ENCODE results near the gene ITPR1. TPM values are rescaled to one million over a fixed set of nuclear protein-coding genes. Genes with fewer than 3 reads are reported as not detected.

Gene ITPR1
- total and polyA plus RNA-seq, 2 experiments from 2014 or later, result 6.8 to 21.0 TPM

GRCh38 chr3:4856986-4857385 is 363.8 kb downstream of the ITPR1 start:
- Histone ChIP-seq H3F3A (replicated peaks; ENCODE audit: low read depth) (no peaks in the 10 kb centered on the region), H3K27me3 (ENCODE audit: insufficient read depth) (no peaks in the 10 kb centered on the region), H3K27ac (ENCODE audit: low read depth) (no peak overlapping the region), H3K4me3 (no peak overlapping the region), H3K4me2 (no peak overlapping the region), H3K79me2 (replicated peaks; ENCODE audit: insufficient read depth) (no peaks in the 10 kb centered on the region), H4K20me1 (replicated peaks; ENCODE audit: insufficient read depth) (no peaks in the 10 kb centered on the region), H3K36me3 (ENCODE audit: insufficient read depth) (no peaks in the 10 kb centered on the region), H3K9me2 (ENCODE audit: insufficient read depth) (no peaks in the 10 kb centered on the region), H2AFZ (no peak overlapping the region), H3K4me1 (ENCODE audit: insufficient read depth) (no peaks in the 10 kb centered on the region)
- DNase-seq (ENCODE audit: low spot score), result no peak
- no peak for TF ChIP-seq EZH2phosphoT487 (IDR thresholded peaks at IDR 0.05; ENCODE audit: unreplicated experiment)
- no peak for TF ChIP-seq CTCF (conservative IDR thresholded peaks at IDR 0.05; ENCODE audit: low read depth in 2 of 2)
- TF ChIP-seq NANOG (IDR thresholded peaks at IDR 0.05; ENCODE audit: borderline replicate concordance), result no peak
- TF ChIP-seq REST (IDR thresholded peaks at IDR 0.05; ENCODE audit: unreplicated experiment), result no peak
- no peak for TF ChIP-seq ETS1 (IDR thresholded peaks at IDR 0.05)
- TF ChIP-seq ZNF114 (CRISPR knock-in tag; IDR thresholded peaks at IDR 0.05), result no peak
- TF ChIP-seq CREB1 (CRISPR knock-in tag; IDR thresholded peaks at IDR 0.05; ENCODE audit: low read depth), result no peak
- no peak for TF ChIP-seq POLR2AphosphoS5 (IDR thresholded peaks at IDR 0.05; ENCODE audit: low read depth)
- no peak overlapping the region for H3K4me3 Mint-ChIP-seq
- H3K27me3 Mint-ChIP-seq (ENCODE audit: insufficient read depth, low read depth, poor library complexity), result no peaks in the 10 kb centered on the region
- H3K27ac Mint-ChIP-seq, result no peak overlapping the region
- peaks cover 8% of the 10 kb centered on the region for H3K9me3 Mint-ChIP-seq
- no peaks in the 10 kb centered on the region for H3K4me1 Mint-ChIP-seq
- peaks cover 9% of the 10 kb centered on the region; the same call in 1 of the 3 replicates for H3K36me3 Mint-ChIP-seq (ENCODE audit: low read depth)
- ATAC-seq, result no peak

GRCh38 chr3:4859788-4860187 is 366.6 kb downstream of the ITPR1 start:
- Histone ChIP-seq H3K4me2 (no peak overlapping the region), H3K27ac (ENCODE audit: low read depth) (no peak overlapping the region), H3K79me2 (replicated peaks; ENCODE audit: insufficient read depth) (no peaks in the 10 kb centered on the region), H4K20me1 (replicated peaks; ENCODE audit: insufficient read depth) (no peaks in the 10 kb centered on the region), H3K4me1 (ENCODE audit: insufficient read depth) (no peaks in the 10 kb centered on the region), H3K9me2 (ENCODE audit: insufficient read depth) (no peaks in the 10 kb centered on the region), H2AFZ (no peak overlapping the region), H3F3A (replicated peaks; ENCODE audit: low read depth) (no peaks in the 10 kb centered on the region), H3K36me3 (ENCODE audit: insufficient read depth) (no peaks in the 10 kb centered on the region), H3K4me3 (no peak overlapping the region), H3K27me3 (ENCODE audit: insufficient read depth) (no peaks in the 10 kb centered on the region)
- no peak for DNase-seq (ENCODE audit: low spot score)
- Mint-ChIP-seq H3K4me1 (no peaks in the 10 kb centered on the region), H3K36me3 (ENCODE audit: low read depth) (peaks cover 9% of the 10 kb centered on the region; the same call in 1 of the 3 replicates), H3K4me3 (no peak overlapping the region), H3K9me3 (peaks cover 10% of the 10 kb centered on the region), H3K27me3 (ENCODE audit: insufficient read depth, low read depth, poor library complexity) (no peaks in the 10 kb centered on the region), H3K27ac (no peak overlapping the region)
- no peak for TF ChIP-seq ZNF114 (CRISPR knock-in tag; IDR thresholded peaks at IDR 0.05)
- ATAC-seq, result no peak

All from GM23338 (cell line).